ENCODE results near the gene TRAPPC12.

TRAPPC12 gene

DNA sequence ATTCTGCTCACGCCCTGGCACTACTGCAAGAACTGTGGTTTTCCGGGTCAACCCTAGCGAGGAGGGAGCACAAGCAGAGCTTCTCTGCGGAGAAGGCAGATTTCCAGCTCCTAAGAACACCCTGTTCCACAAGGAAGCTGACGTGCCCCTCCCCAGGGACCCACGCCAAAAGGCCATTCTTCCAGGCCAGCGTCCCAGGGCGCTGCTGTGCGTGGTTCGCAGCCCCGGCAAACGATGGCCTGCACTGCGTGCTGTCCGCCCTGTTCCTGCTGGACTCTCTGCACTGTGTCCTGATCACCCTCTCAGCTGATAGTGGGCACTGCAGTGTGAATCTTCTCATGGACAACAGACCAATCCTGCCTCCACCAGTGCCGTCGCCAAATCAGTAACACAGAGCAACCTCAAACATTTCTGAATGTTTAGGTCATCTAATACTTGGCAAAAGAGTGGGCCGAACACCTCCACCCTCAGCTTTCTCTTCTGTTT is 90.7 kb downstream of the TRAPPC12 start:
- Histone ChIP-seq H4K8ac (ENCODE audit: low read depth, low read length) (no peak overlapping the region), H3K56ac (ENCODE audit: low read length) (no peak overlapping the region), H3K27me3 (ENCODE audit: insufficient read depth, low read length, poor library complexity) (no peaks in the 10 kb centered on the region), H2AK5ac (ENCODE audit: low read length) (no peak overlapping the region), H3K4me3 (ENCODE audit: low read length) (no peak overlapping the region), H3K4me1 (ENCODE audit: control insufficient read depth, low read depth, low read length) (no peaks in the 10 kb centered on the region), H3K4ac (ENCODE audit: low read depth, low read length) (no peak overlapping the region), H3K18ac (ENCODE audit: low read length) (no peak overlapping the region), H4K5ac (ENCODE audit: low read length) (no peak overlapping the region), H3K27ac (ENCODE audit: low read depth, low read length) (no peak overlapping the region), H3K9ac (ENCODE audit: low read length) (no peak overlapping the region), H2BK120ac (ENCODE audit: low read depth, low read length) (no peak overlapping the region), H2BK15ac (replicated peaks; ENCODE audit: low read depth) (no peak overlapping the region), H3K36me3 (ENCODE audit: control insufficient read depth, insufficient read depth, low read length) (no peaks in the 10 kb centered on the region), H3K23ac (ENCODE audit: low read length) (no peak overlapping the region), H3K4me2 (ENCODE audit: low read length) (no peak overlapping the region), H2BK5ac (ENCODE audit: low read length) (no peak overlapping the region), H3K79me1 (ENCODE audit: low read length) (no peaks in the 10 kb centered on the region), H3K79me2 (ENCODE audit: control insufficient read depth, insufficient read depth, low read length) (no peaks in the 10 kb centered on the region)
- WGBS (ENCODE audit: extremely low coverage, insufficient coverage, low lambda C conversion rate), result no CpG with 5 or more reads among the region's 17 CpGs
- DNase-seq, result no peak

DNA sequence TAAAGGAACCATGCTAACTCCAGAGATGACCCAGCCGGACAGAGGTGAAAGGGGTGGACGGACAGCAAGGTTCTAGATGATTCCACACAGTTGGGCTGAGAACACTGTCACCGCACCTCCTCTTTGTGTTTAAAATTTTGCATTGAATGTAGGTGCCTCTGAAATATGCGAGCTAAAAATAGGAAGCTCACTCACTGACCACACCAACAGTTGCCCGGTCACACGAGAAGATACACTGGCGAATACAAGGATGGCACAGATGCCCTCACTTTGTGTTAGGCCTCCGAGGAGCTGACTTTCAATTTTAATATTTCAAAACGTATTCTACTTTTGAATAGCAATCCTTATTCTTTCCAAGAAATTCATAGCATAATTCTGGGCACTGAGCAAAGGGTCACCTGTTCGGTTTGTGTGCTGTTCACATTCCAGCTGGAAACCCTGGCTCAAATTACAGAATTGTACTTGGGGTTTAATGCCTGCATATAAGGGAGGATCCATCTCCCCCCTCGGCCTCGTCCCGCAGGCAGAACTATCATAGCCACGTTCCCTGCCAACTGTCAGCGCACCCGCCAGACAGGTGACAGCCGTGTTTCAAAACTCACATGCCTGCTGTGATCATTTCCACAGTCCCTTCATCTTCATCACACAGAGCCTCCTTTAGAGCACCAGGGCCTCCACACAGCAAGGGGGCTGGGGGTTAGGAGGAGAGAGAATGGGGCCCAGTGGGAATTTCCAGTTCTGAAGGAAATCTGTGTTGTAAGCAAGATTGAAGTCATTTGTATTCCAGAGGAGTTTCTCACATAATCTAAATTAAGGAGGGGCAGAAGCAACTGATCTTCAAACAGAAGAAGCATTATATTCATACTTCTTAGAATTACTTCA is 91.6 kb downstream of the TRAPPC12 start:
- Histone ChIP-seq H3K27me3 (ENCODE audit: insufficient read depth, low read length, poor library complexity) (no peaks in the 10 kb centered on the region), H3K4me1 (ENCODE audit: control insufficient read depth, low read depth, low read length) (no peaks in the 10 kb centered on the region), H4K5ac (ENCODE audit: low read length) (no peak overlapping the region), H3K79me2 (ENCODE audit: control insufficient read depth, insufficient read depth, low read length) (no peaks in the 10 kb centered on the region), H3K4me3 (ENCODE audit: low read length) (no peak overlapping the region), H3K56ac (ENCODE audit: low read length) (no peak overlapping the region), H3K18ac (ENCODE audit: low read length) (no peak overlapping the region), H3K4ac (ENCODE audit: low read depth, low read length) (no peak overlapping the region), H3K4me2 (ENCODE audit: low read length) (no peak overlapping the region), H4K8ac (ENCODE audit: low read depth, low read length) (no peak overlapping the region), H3K79me1 (ENCODE audit: low read length) (no peaks in the 10 kb centered on the region), H3K27ac (ENCODE audit: low read depth, low read length) (no peak overlapping the region), H2AK5ac (ENCODE audit: low read length) (no peak overlapping the region), H3K9ac (ENCODE audit: low read length) (no peak overlapping the region), H2BK5ac (ENCODE audit: low read length) (no peak overlapping the region), H2BK120ac (ENCODE audit: low read depth, low read length) (no peak overlapping the region), H2BK15ac (replicated peaks; ENCODE audit: low read depth) (no peak overlapping the region), H3K36me3 (ENCODE audit: control insufficient read depth, insufficient read depth, low read length) (no peaks in the 10 kb centered on the region), H3K23ac (ENCODE audit: low read length) (no peak overlapping the region)
- no CpG with 5 or more reads among the region's 17 CpGs for WGBS (ENCODE audit: extremely low coverage, insufficient coverage, low lambda C conversion rate)
- no peak for DNase-seq

DNA sequence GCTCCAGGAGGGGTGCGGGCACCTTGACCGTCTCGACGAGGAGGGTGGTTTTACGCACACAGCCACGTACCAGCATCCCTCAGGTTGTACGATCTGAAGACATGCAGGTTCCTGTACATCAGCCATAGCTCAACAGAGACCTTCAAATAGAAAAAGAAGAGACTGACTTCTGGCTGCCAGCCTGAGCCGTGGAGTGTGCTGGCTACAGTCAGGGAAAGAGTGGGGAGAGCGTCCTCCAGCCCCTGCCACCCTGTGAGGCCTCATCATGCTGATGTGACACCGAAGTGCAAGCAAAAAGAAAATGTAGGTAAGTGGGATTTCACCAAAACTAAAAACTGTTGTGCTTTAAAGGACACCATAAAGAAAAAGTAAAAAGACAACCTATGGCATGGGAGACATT is 92.8 kb downstream of the TRAPPC12 start:
- Histone ChIP-seq H3K4me2 (ENCODE audit: low read length) (no peak overlapping the region), H4K8ac (ENCODE audit: low read depth, low read length) (no peak overlapping the region), H2AK5ac (ENCODE audit: low read length) (no peak overlapping the region), H3K9ac (ENCODE audit: low read length) (no peak overlapping the region), H3K4me3 (ENCODE audit: low read length) (no peak overlapping the region), H3K79me2 (ENCODE audit: control insufficient read depth, insufficient read depth, low read length) (no peaks in the 10 kb centered on the region), H4K5ac (ENCODE audit: low read length) (no peak overlapping the region), H3K36me3 (ENCODE audit: control insufficient read depth, insufficient read depth, low read length) (no peaks in the 10 kb centered on the region), H3K23ac (ENCODE audit: low read length) (no peak overlapping the region), H2BK15ac (replicated peaks; ENCODE audit: low read depth) (no peak overlapping the region), H3K27ac (ENCODE audit: low read depth, low read length) (no peak overlapping the region), H2BK120ac (ENCODE audit: low read depth, low read length) (no peak overlapping the region), H3K4ac (ENCODE audit: low read depth, low read length) (no peak overlapping the region), H3K4me1 (ENCODE audit: control insufficient read depth, low read depth, low read length) (no peaks in the 10 kb centered on the region), H3K27me3 (ENCODE audit: insufficient read depth, low read length, poor library complexity) (no peaks in the 10 kb centered on the region), H3K56ac (ENCODE audit: low read length) (no peak overlapping the region), H3K18ac (ENCODE audit: low read length) (no peak overlapping the region), H2BK5ac (ENCODE audit: low read length) (no peak overlapping the region), H3K79me1 (ENCODE audit: low read length) (no peaks in the 10 kb centered on the region)
- no CpG with 5 or more reads among the region's 10 CpGs for WGBS (ENCODE audit: extremely low coverage, insufficient coverage, low lambda C conversion rate)
- no peak for DNase-seq

DNA sequence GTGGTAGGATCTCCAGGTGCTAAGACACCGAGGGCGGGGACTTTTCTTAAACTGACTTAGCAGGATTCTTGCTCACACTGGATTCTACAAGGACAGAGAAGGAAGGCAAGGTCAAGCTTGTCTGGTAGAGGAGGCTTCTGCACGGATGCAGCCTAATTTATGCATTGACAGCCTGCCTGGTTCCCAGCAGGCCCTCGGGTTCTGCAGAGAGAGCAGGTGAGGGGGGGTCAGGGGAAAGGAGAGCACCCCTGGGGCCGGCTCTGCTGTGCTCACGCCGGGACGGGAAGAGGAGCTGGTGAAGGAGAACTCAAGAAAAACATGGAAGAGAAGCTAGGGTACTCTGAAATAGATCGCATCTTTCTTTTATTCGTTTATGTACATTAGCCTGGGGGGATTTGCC is 93.5 kb downstream of the TRAPPC12 start:
- no peak for DNase-seq
- Histone ChIP-seq H2BK15ac (replicated peaks; ENCODE audit: low read depth) (no peak overlapping the region), H3K9ac (ENCODE audit: low read length) (no peak overlapping the region), H2AK5ac (ENCODE audit: low read length) (no peak overlapping the region), H3K23ac (ENCODE audit: low read length) (no peak overlapping the region), H3K79me2 (ENCODE audit: control insufficient read depth, insufficient read depth, low read length) (no peaks in the 10 kb centered on the region), H3K79me1 (ENCODE audit: low read length) (no peaks in the 10 kb centered on the region), H3K4me1 (ENCODE audit: control insufficient read depth, low read depth, low read length) (no peaks in the 10 kb centered on the region), H3K56ac (ENCODE audit: low read length) (no peak overlapping the region), H3K27ac (ENCODE audit: low read depth, low read length) (no peak overlapping the region), H3K18ac (ENCODE audit: low read length) (no peak overlapping the region), H3K4me3 (ENCODE audit: low read length) (no peak overlapping the region), H3K27me3 (ENCODE audit: insufficient read depth, low read length, poor library complexity) (no peaks in the 10 kb centered on the region), H3K4me2 (ENCODE audit: low read length) (no peak overlapping the region), H2BK120ac (ENCODE audit: low read depth, low read length) (no peak overlapping the region), H3K4ac (ENCODE audit: low read depth, low read length) (no peak overlapping the region), H3K36me3 (ENCODE audit: control insufficient read depth, insufficient read depth, low read length) (no peaks in the 10 kb centered on the region), H4K8ac (ENCODE audit: low read depth, low read length) (no peak overlapping the region), H4K5ac (ENCODE audit: low read length) (no peak overlapping the region), H2BK5ac (ENCODE audit: low read length) (no peak overlapping the region)
- WGBS (ENCODE audit: extremely low coverage, insufficient coverage, low lambda C conversion rate), result no CpG with 5 or more reads among the region's 10 CpGs

- Histone ChIP-seq H2BK15ac (replicated peaks; ENCODE audit: low read depth) (no peak overlapping the region), H3K79me2 (ENCODE audit: control insufficient read depth, insufficient read depth, low read length) (no peaks in the 10 kb centered on the region), H2BK120ac (ENCODE audit: low read depth, low read length) (no peak overlapping the region), H3K27ac (ENCODE audit: low read depth, low read length) (no peak overlapping the region), H4K8ac (ENCODE audit: low read depth, low read length) (no peak overlapping the region), H2BK5ac (ENCODE audit: low read length) (no peak overlapping the region), H3K4me2 (ENCODE audit: low read length) (no peak overlapping the region), H3K36me3 (ENCODE audit: control insufficient read depth, insufficient read depth, low read length) (peaks cover 1% of the 10 kb centered on the region), H3K18ac (ENCODE audit: low read length) (no peak overlapping the region), H3K4me3 (ENCODE audit: low read length) (no peak overlapping the region), H4K5ac (ENCODE audit: low read length) (no peak overlapping the region), H3K4ac (ENCODE audit: low read depth, low read length) (no peak overlapping the region), H3K27me3 (ENCODE audit: insufficient read depth, low read length, poor library complexity) (no peaks in the 10 kb centered on the region), H3K79me1 (ENCODE audit: low read length) (no peaks in the 10 kb centered on the region), H3K4me1 (ENCODE audit: control insufficient read depth, low read depth, low read length) (no peaks in the 10 kb centered on the region), H3K23ac (ENCODE audit: low read length) (no peak overlapping the region), H2AK5ac (ENCODE audit: low read length) (no peak overlapping the region), H3K56ac (ENCODE audit: low read length) (no peak overlapping the region), H3K9ac (ENCODE audit: low read length) (no peak overlapping the region)
- WGBS (ENCODE audit: extremely low coverage, insufficient coverage, low lambda C conversion rate), result no CpG with 5 or more reads among the region's 28 CpGs
- DNase-seq, result no peak
Observed at GRCh38 chr2:3475771-3476170, 96.3 kb downstream of the TRAPPC12 start.

Measured in mesendoderm (in vitro differentiated cells).